H9 (cell line): ENCODE data around the gene EPAS1. TPM values are rescaled to one million over a fixed set of nuclear protein-coding genes. Genes with fewer than 3 reads are reported as not detected.

Experiments used
- DNase-seq: peaks from one replicate; pipeline ENCODE4 v3.0.0-alpha.2; 2017
- H2AFZ ChIP-seq: one replicate; pipeline ENCODE4 v1.6.1; 2013; ENCODE audit warnings: mild to moderate bottlenecking, low read length, control low read depth, moderate library complexity
- H2AK5ac ChIP-seq: 2 replicates; pipeline ENCODE4 v1.6.1; 2013; ENCODE audit warnings: low read length, control low read depth, mixed read lengths; ENCODE audit not compliant: insufficient read length
- H2BK120ac ChIP-seq: one replicate; pipeline ENCODE4 v1.6.1; 2013; ENCODE audit warnings: low read depth, mild to moderate bottlenecking, low read length, control low read depth, inconsistent platforms; ENCODE audit not compliant: poor library complexity, severe bottlenecking
- H2BK12ac ChIP-seq: 2 replicates; pipeline ENCODE4 v1.6.1; 2013; ENCODE audit warnings: low read length, control low read depth, mixed read lengths, low read depth; ENCODE audit not compliant: insufficient read length
- H2BK15ac ChIP-seq: 2 replicates; pipeline ENCODE4 v1.6.1; 2013; ENCODE audit warnings: low read depth, low read length, control low read depth
- H2BK20ac ChIP-seq: one replicate; pipeline ENCODE4 v1.6.1; 2013; ENCODE audit warnings: low read depth, mild to moderate bottlenecking, low read length, control low read depth, inconsistent platforms; ENCODE audit not compliant: poor library complexity, severe bottlenecking
- H2BK5ac ChIP-seq: 2 replicates; pipeline ENCODE4 v1.6.1; 2013; ENCODE audit warnings: low read length, control low read depth, mixed read lengths; ENCODE audit not compliant: insufficient read length
- H3K14ac ChIP-seq: 2 replicates; pipeline ENCODE4 v1.6.1; 2013; ENCODE audit warnings: low read length, control low read depth; ENCODE audit not compliant: insufficient read depth
- H3K18ac ChIP-seq: 2 replicates; pipeline ENCODE4 v1.6.1; 2013; ENCODE audit warnings: low read depth, mild to moderate bottlenecking, mixed read lengths, low read length, control low read depth; ENCODE audit not compliant: insufficient read length
- H3K23ac ChIP-seq: 2 replicates; pipeline ENCODE4 v1.6.1; 2013; ENCODE audit warnings: low read length, control low read depth, mixed read lengths, low read depth; ENCODE audit not compliant: insufficient read length
- H3K23me2 ChIP-seq: 2 replicates; pipeline ENCODE4 v1.6.1; 2013; ENCODE audit warnings: low read depth, mild to moderate bottlenecking, mixed read lengths, low read length, control low read depth; ENCODE audit not compliant: insufficient read length, poor library complexity, severe bottlenecking
- H3K27ac ChIP-seq: 2 replicates; pipeline ENCODE4 v1.5.1; 2013; ENCODE audit warnings: low read length, control low read depth, mixed read lengths, low read depth; ENCODE audit not compliant: insufficient read length
- H3K27me3 ChIP-seq: 2 replicates; pipeline ENCODE4 v1.6.1; 2013; ENCODE audit warnings: low read length, control low read depth, inconsistent platforms; ENCODE audit not compliant: insufficient read depth
- H3K4ac ChIP-seq: 2 replicates; pipeline ENCODE4 v1.6.1; 2013; ENCODE audit warnings: low read depth, mild to moderate bottlenecking, control low read depth, inconsistent platforms, low read length, moderate library complexity
- H3K4me1 ChIP-seq: 2 replicates; pipeline ENCODE4 v1.6.1; 2013; ENCODE audit warnings: low read length, control low read depth, inconsistent platforms; ENCODE audit not compliant: insufficient read depth
- H3K4me2 ChIP-seq: 2 replicates; pipeline ENCODE4 v1.6.1; 2013; ENCODE audit warnings: low read length, control low read depth, mixed read lengths; ENCODE audit not compliant: insufficient read length, insufficient read depth
- H3K56ac ChIP-seq: 2 replicates; pipeline ENCODE4 v1.6.1; 2013; ENCODE audit warnings: low read depth, mild to moderate bottlenecking, mixed read lengths, low read length, control low read depth; ENCODE audit not compliant: insufficient read length
- H3K79me1 ChIP-seq: 2 replicates; pipeline ENCODE4 v1.6.1; 2013; ENCODE audit warnings: low read depth, mild to moderate bottlenecking, moderate library complexity, low read length, control low read depth, inconsistent platforms; ENCODE audit not compliant: insufficient read depth, poor library complexity, severe bottlenecking
- H3K79me2 ChIP-seq: 2 replicates; pipeline ENCODE4 v1.6.1; 2013; ENCODE audit warnings: low read length, control low read depth, inconsistent platforms; ENCODE audit not compliant: insufficient read depth
- H3K9ac ChIP-seq: 2 replicates; pipeline ENCODE4 v1.6.1; 2013; ENCODE audit warnings: low read length, control low read depth, mixed read lengths; ENCODE audit not compliant: insufficient read length; ENCODE audit errors: extremely low read depth
- H3K9me3 ChIP-seq: one replicate; pipeline ENCODE4 v1.6.1; 2013; ENCODE audit warnings: low read depth, low read length, inconsistent platforms; ENCODE audit not compliant: control insufficient read depth
- H3T11ph ChIP-seq: one replicate; pipeline ENCODE4 v1.6.1; 2013; ENCODE audit warnings: mild to moderate bottlenecking, low read length, control low read depth, inconsistent platforms
- H4K20me1 ChIP-seq: one replicate; pipeline ENCODE4 v1.6.1; 2013; ENCODE audit not compliant: control insufficient read depth, insufficient read length, insufficient read depth
- H4K5ac ChIP-seq: 2 replicates; pipeline ENCODE4 v1.6.1; 2013; ENCODE audit warnings: low read depth, mild to moderate bottlenecking, mixed read lengths, low read length, control low read depth; ENCODE audit not compliant: insufficient read length
- H4K8ac ChIP-seq: replicated peaks from 2 replicates; pipeline ENCODE4 v1.6.1; 2013; ENCODE audit warnings: low read length, control low read depth, mixed read lengths, low read depth; ENCODE audit not compliant: insufficient read length
- H4K91ac ChIP-seq: 2 replicates; pipeline ENCODE4 v1.6.1; 2013; ENCODE audit warnings: low read depth, mild to moderate bottlenecking, moderate library complexity, mixed read lengths, low read length, control low read depth; ENCODE audit not compliant: insufficient read length
- H3K27ac Mint-ChIP-seq, 3 experiments: 2 replicates in 2 of 3; 3 replicates in 1 of 3; pipeline ENCODE4 v1.8.0; 2020 to 2021; ENCODE audit warnings: mixed read lengths in 3 of 3, mild to moderate bottlenecking in 1 of 3, moderate library complexity in 1 of 3
- H3K27me3 Mint-ChIP-seq: 2 replicates; pipeline ENCODE4 v1.8.0; 2021; ENCODE audit warnings: low read depth, mild to moderate bottlenecking, moderate library complexity, mixed read lengths
- H3K36me3 Mint-ChIP-seq, 3 experiments: 2 replicates in 2 of 3; 3 replicates in 1 of 3; pipeline ENCODE4 v1.8.0; 2020 to 2021; ENCODE audit warnings: low read depth in 3 of 3, mixed read lengths in 3 of 3; ENCODE audit not compliant: insufficient read depth in 1 of 3
- H3K4me1 Mint-ChIP-seq, 2 experiments: 2 replicates each; pipeline ENCODE4 v1.8.0; 2020; ENCODE audit warnings: mixed read lengths in 2 of 2
- H3K4me3 Mint-ChIP-seq, 2 experiments: 2 replicates in 1 of 2; 3 replicates in 1 of 2; pipeline ENCODE4 v1.8.0; 2020 to 2021; ENCODE audit warnings: mild to moderate bottlenecking in 2 of 2, mixed read lengths in 2 of 2, moderate library complexity in 1 of 2
- H3K9me3 Mint-ChIP-seq, 2 experiments: 2 replicates in 1 of 2; 3 replicates in 1 of 2; pipeline ENCODE4 v1.8.0; 2020; ENCODE audit warnings: mild to moderate bottlenecking in 2 of 2, mixed read lengths in 2 of 2, moderate library complexity in 1 of 2
- WGBS: extraction: QIAGEN DNeasy Blood & Tissue Kit; methylation state at CpG from one replicate; pipeline ENCODE4 v1.1.7; 2013; ENCODE audit warnings: missing lambda C conversion rate, low lambda C conversion rate, mixed read lengths; ENCODE audit not compliant: insufficient read length; ENCODE audit errors: extremely low coverage; 5-methylcytosine and 5-hydroxymethylcytosine counted together
- total RNA-seq: library from RNA; stranded (reverse); gene quantifications from 2 replicates; pipeline ENCODE4 v1.2.1, GENCODE V29; 2021
- TF ChIP-seq, protein P1 (sequence below): fragments of 200-600 bp; sonication (generic); conservative IDR thresholded peaks from 3 replicates; pipeline ENCODE4 v1.8.0; 2021; ENCODE audit warnings: antibody characterized with exemption, mild to moderate bottlenecking

Gene EPAS1
- total RNA-seq, 1 experiment from 2014 or later, result 1.1 TPM

DNA sequence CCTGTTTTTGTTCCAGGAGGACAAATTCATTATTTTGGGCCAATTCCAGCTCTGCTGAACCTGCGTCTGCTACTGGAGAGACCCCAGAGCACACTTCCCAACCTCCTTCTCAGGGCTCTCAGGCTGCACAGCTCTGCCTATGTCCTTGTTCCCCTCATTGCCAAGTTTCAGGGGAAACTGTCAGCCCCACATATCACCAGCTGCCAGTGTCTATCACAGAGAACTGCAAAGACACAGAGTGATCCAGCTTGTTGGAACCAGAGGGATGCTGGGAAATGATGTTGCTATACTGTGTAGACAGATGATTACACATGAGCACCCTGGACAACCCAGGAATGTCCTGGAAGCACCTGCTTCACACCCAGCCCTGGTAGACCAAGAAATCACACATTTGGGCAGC, 114.8 kb downstream of the EPAS1 start:
- H2BK120ac ChIP-seq, result no peak overlapping the region
- no peak overlapping the region for H2BK5ac ChIP-seq
- DNase-seq, result no peak
- Mint-ChIP-seq H3K27ac (0 out of 7 replicates have a peak overlapping the region, but pooled peaks of 1 of the 3 experiments have one; percentile 39), H3K27me3 (no peaks in the 10 kb centered on the region), H3K4me3 (no peak overlapping the region), H3K4me1 (peaks cover 9 to 13% of the 10 kb centered on the region in 2 experiments), H3K36me3 (peaks cover 2 to 15% (median 6%) of the 10 kb centered on the region in 3 experiments; a peak in 6 of 7 replicates), H3K9me3 (peaks cover 10 to 15% of the 10 kb centered on the region in 2 experiments)
- TF ChIP-seq, protein P1, sequence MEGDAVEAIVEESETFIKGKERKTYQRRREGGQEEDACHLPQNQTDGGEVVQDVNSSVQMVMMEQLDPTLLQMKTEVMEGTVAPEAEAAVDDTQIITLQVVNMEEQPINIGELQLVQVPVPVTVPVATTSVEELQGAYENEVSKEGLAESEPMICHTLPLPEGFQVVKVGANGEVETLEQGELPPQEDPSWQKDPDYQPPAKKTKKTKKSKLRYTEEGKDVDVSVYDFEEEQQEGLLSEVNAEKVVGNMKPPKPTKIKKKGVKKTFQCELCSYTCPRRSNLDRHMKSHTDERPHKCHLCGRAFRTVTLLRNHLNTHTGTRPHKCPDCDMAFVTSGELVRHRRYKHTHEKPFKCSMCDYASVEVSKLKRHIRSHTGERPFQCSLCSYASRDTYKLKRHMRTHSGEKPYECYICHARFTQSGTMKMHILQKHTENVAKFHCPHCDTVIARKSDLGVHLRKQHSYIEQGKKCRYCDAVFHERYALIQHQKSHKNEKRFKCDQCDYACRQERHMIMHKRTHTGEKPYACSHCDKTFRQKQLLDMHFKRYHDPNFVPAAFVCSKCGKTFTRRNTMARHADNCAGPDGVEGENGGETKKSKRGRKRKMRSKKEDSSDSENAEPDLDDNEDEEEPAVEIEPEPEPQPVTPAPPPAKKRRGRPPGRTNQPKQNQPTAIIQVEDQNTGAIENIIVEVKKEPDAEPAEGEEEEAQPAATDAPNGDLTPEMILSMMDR, result no peak
- H3K56ac ChIP-seq, result no peak overlapping the region
- H3K23me2 ChIP-seq, result no peaks in the 10 kb centered on the region
- no peak overlapping the region for H3T11ph ChIP-seq
- H3K18ac ChIP-seq, result no peak overlapping the region
- no peaks in the 10 kb centered on the region for H3K27me3 ChIP-seq
- H4K8ac ChIP-seq, result no peak overlapping the region
- H3K79me1 ChIP-seq, result no peaks in the 10 kb centered on the region
- no peak overlapping the region for H3K4ac ChIP-seq
- no peak overlapping the region for H2AFZ ChIP-seq
- H3K4me1 ChIP-seq, result no peaks in the 10 kb centered on the region
- no peak overlapping the region for H3K14ac ChIP-seq
- H4K5ac ChIP-seq, result no peak overlapping the region
- no CpG with 5 or more reads among the region's 1 CpG for WGBS
- no peak overlapping the region for H2BK15ac ChIP-seq
- H2BK12ac ChIP-seq, result no peak overlapping the region
- no peak overlapping the region for H3K4me2 ChIP-seq
- no peak overlapping the region for H4K91ac ChIP-seq
- H3K9me3 ChIP-seq, result no peaks in the 10 kb centered on the region
- H3K27ac ChIP-seq, result no peak overlapping the region
- no peak overlapping the region for H3K9ac ChIP-seq
- H2BK20ac ChIP-seq, result no peak overlapping the region
- H2AK5ac ChIP-seq, result no peak overlapping the region
- no peak overlapping the region for H3K23ac ChIP-seq
- no peaks in the 10 kb centered on the region for H4K20me1 ChIP-seq
- no peaks in the 10 kb centered on the region for H3K79me2 ChIP-seq
